ENCODE results near the gene HK3.

GRCh38 chr5:176894298-176894697 lies 4.8 kb downstream of the HK3 start:
- TF ChIP-seq CTCF (conservative IDR thresholded peaks at IDR 0.05; ENCODE audit: low read depth, low read length) (no peak), EZH2 (IDR thresholded peaks at IDR 0.05; ENCODE audit: low read length, unreplicated experiment) (no peak)
